H1 (cell line): Measurements from ENCODE around the gene MADD. TPM values are rescaled to one million over a fixed set of nuclear protein-coding genes. Genes with fewer than 3 reads are reported as not detected.

ENCODE experiments used
- CTCF ChIA-PET: fragments of 300-600 bp; sonication (Branson Sonifier 250); formaldehyde crosslinking; loops from one replicate; lab custom pipeline; 2021; ENCODE audit not compliant: partially characterized antibody; lab: Charles Lee
- POLR2A ChIA-PET: fragments of 300-600 bp; sonication (Branson Sonifier 250); formaldehyde crosslinking; loops from one replicate; lab custom pipeline; 2021; ENCODE audit warnings: inconsistent platforms; ENCODE audit not compliant: partially characterized antibody; lab: Charles Lee
- DNase-seq, 2 experiments: peaks; one replicate each; pipeline versions ENCODE4 v3.0.0 to v3.0.0-alpha.2; 2010 to 2022; ENCODE audit warnings: low spot score in 2 of 2, low read depth in 1 of 2, mixed read lengths in 1 of 2
- FAIRE-seq: peaks from 2 replicates; lab custom pipeline; 2011; peaks lifted over from hg19 to GRCh38; lab: Jason Lieb, UNC
- H2AFZ ChIP-seq: 2 replicates; pipeline ENCODE4 v1.8.1; 2012; ENCODE audit warnings: low read length, inconsistent platforms
- H2AK5ac ChIP-seq: 2 replicates; pipeline ENCODE4 v1.6.1; 2013; ENCODE audit warnings: low read depth, low read length
- H2BK120ac ChIP-seq: replicated peaks from 2 replicates; pipeline ENCODE3; 2013; ENCODE audit warnings: low read depth, low read length, inconsistent platforms
- H2BK12ac ChIP-seq: 2 replicates; pipeline ENCODE4 v1.6.1; 2013; ENCODE audit warnings: low read depth, low read length
- H2BK15ac ChIP-seq: 2 replicates; pipeline ENCODE4 v1.6.1; 2013; ENCODE audit warnings: low read length
- H2BK20ac ChIP-seq: 2 replicates; pipeline ENCODE4 v1.6.1; 2013; ENCODE audit warnings: low read length
- H2BK5ac ChIP-seq: 2 replicates; pipeline ENCODE4 v1.6.1; 2013; ENCODE audit warnings: low read depth, low read length
- H3K14ac ChIP-seq: 2 replicates; pipeline ENCODE4 v1.6.1; 2013; ENCODE audit warnings: inconsistent platforms; ENCODE audit not compliant: insufficient read length
- H3K18ac ChIP-seq: 2 replicates; pipeline ENCODE4 v1.6.1; 2013; ENCODE audit warnings: low read length; ENCODE audit errors: extremely low read depth
- H3K23ac ChIP-seq: 2 replicates; pipeline ENCODE4 v1.6.1; 2013; ENCODE audit warnings: inconsistent platforms; ENCODE audit not compliant: insufficient read length
- H3K23me2 ChIP-seq: 2 replicates; pipeline ENCODE4 v1.6.1; 2013; ENCODE audit warnings: low read depth, low read length
- H3K27ac ChIP-seq: 2 replicates; pipeline ENCODE4 v1.6.1; 2011; ENCODE audit warnings: low read depth, low read length, inconsistent platforms
- H3K27me3 ChIP-seq, 4 experiments: replicated peaks in 1 of 4; 1 replicate in 1 of 4; 2 replicates in 3 of 4; pipeline versions ENCODE4 v1.6.1 to v1.8.1; 2011 to 2013; ENCODE audit warnings: low read length in 3 of 4, mild to moderate bottlenecking in 3 of 4, inconsistent platforms in 2 of 4, mixed read lengths in 2 of 4, moderate library complexity in 1 of 4; ENCODE audit not compliant: control insufficient read depth in 3 of 4, insufficient read depth in 3 of 4; ENCODE audit errors: extremely low read depth in 1 of 4
- H3K36me3 ChIP-seq, 4 experiments: 2 replicates each; pipeline versions ENCODE4 v1.6.1 to v1.8.1; 2011 to 2013; ENCODE audit warnings: mild to moderate bottlenecking in 4 of 4, low read length in 3 of 4, moderate library complexity in 2 of 4, control low read depth in 1 of 4, inconsistent platforms in 1 of 4; ENCODE audit not compliant: insufficient read depth in 4 of 4, control insufficient read depth in 2 of 4
- H3K4ac ChIP-seq: replicated peaks from 2 replicates; pipeline ENCODE3; 2013; ENCODE audit warnings: low read length, low read depth, mixed read lengths, inconsistent platforms; ENCODE audit not compliant: insufficient read length
- H3K4me1 ChIP-seq, 4 experiments: replicated peaks in 1 of 4; 1 replicate in 1 of 4; 2 replicates in 3 of 4; pipeline versions ENCODE4 v1.6.1 to v1.8.1; 2011 to 2013; ENCODE audit warnings: low read length in 3 of 4, inconsistent platforms in 2 of 4, mixed read lengths in 1 of 4; ENCODE audit not compliant: insufficient read depth in 4 of 4, control insufficient read depth in 3 of 4
- H3K4me2 ChIP-seq, 2 experiments: 2 replicates each; pipeline versions ENCODE4 v1.6.1 to v1.8.1; 2011 to 2013; ENCODE audit warnings: low read depth in 2 of 2, low read length in 2 of 2, control low read depth in 1 of 2, inconsistent platforms in 1 of 2, mild to moderate bottlenecking in 1 of 2; ENCODE audit not compliant: insufficient read depth in 1 of 2
- H3K4me3 ChIP-seq, 4 experiments: fragments of 200-600, 300-600 bp in 1 of 4; sonication (generic), shearing (Covaris generic), sonication (Bioruptor Twin) in 1 of 4; 2 replicates each; pipeline versions ENCODE4 v1.5.1 to v1.8.1; 2011 to 2016; ENCODE audit warnings: low read length in 4 of 4, low read depth in 3 of 4, control low read depth in 2 of 4, inconsistent platforms in 2 of 4, mild to moderate bottlenecking in 2 of 4, mixed read lengths in 1 of 4, moderate library complexity in 1 of 4; ENCODE audit not compliant: insufficient read depth in 2 of 4; ENCODE audit errors: extremely low read depth in 1 of 4
- H3K56ac ChIP-seq: replicated peaks from 2 replicates; pipeline ENCODE3; 2013; ENCODE audit warnings: low read depth, mild to moderate bottlenecking, mixed read lengths, low read length, inconsistent platforms; ENCODE audit not compliant: insufficient read length
- H3K79me1 ChIP-seq: 2 replicates; pipeline ENCODE4 v1.6.1; 2013; ENCODE audit warnings: low read depth, low read length, control low read depth
- H3K79me2 ChIP-seq, 2 experiments: 2 replicates each; pipeline versions ENCODE4 v1.6.1 to v1.8.1; 2012 to 2013; ENCODE audit warnings: low read length in 2 of 2, mild to moderate bottlenecking in 2 of 2, inconsistent platforms in 1 of 2; ENCODE audit not compliant: insufficient read depth in 2 of 2, control insufficient read depth in 1 of 2
- H3K9ac ChIP-seq, 4 experiments: replicated peaks in 1 of 4; 1 replicate in 1 of 4; 2 replicates in 3 of 4; pipeline versions ENCODE4 v1.6.1 to v1.8.1; 2011 to 2013; ENCODE audit warnings: low read depth in 3 of 4, low read length in 3 of 4, control low read depth in 2 of 4, mild to moderate bottlenecking in 2 of 4, moderate library complexity in 2 of 4, inconsistent platforms in 1 of 4; ENCODE audit errors: extremely low read depth in 1 of 4
- H3K9me3 ChIP-seq, 2 experiments: 2 replicates each; pipeline versions ENCODE4 v1.6.1 to v1.8.1; 2012 to 2013; ENCODE audit warnings: mild to moderate bottlenecking in 2 of 2, moderate library complexity in 2 of 2, control low read depth in 1 of 2, inconsistent platforms in 1 of 2, low read depth in 1 of 2, low read length in 1 of 2, mixed read lengths in 1 of 2; ENCODE audit not compliant: insufficient read depth in 2 of 2
- H4K20me1 ChIP-seq, 2 experiments: replicated peaks in 1 of 2; 2 replicates each; pipeline versions ENCODE3 to v1.8.1; 2011 to 2013; ENCODE audit warnings: inconsistent platforms in 2 of 2, low read length in 2 of 2, mild to moderate bottlenecking in 1 of 2; ENCODE audit not compliant: insufficient read depth in 2 of 2, control insufficient read depth in 1 of 2
- H4K5ac ChIP-seq: 2 replicates; pipeline ENCODE4 v1.6.1; 2013; ENCODE audit warnings: low read length, low read depth, mixed read lengths, inconsistent platforms; ENCODE audit not compliant: insufficient read length
- H4K8ac ChIP-seq: 2 replicates; pipeline ENCODE4 v1.8.0; 2013; ENCODE audit warnings: mild to moderate bottlenecking, moderate library complexity, low read length, inconsistent platforms; ENCODE audit not compliant: insufficient read depth; ENCODE audit errors: extremely low read depth
- H4K91ac ChIP-seq: replicated peaks from 2 replicates; pipeline ENCODE3; 2013; ENCODE audit warnings: low read length, mixed read lengths, inconsistent platforms; ENCODE audit not compliant: insufficient read length
- GABPA ChIP-seq: IDR thresholded peaks from 2 replicates; pipeline ENCODE4 v1.6.1; 2011; ENCODE audit warnings: mild to moderate bottlenecking, low read length, moderate library complexity, borderline replicate concordance; ENCODE audit not compliant: insufficient read depth
- GTF2F1 ChIP-seq: IDR thresholded peaks from 2 replicates; pipeline ENCODE4 v1.6.1; 2012; ENCODE audit warnings: low read depth, low read length, improper control_type of control experiment, borderline replicate concordance
- PHF8 ChIP-seq: fragments of 200-600 bp; sonication (generic); conservative IDR thresholded peaks from 2 replicates; pipeline ENCODE4 v1.7.1; 2012; ENCODE audit warnings: low read depth, mild to moderate bottlenecking, inconsistent platforms, low read length, moderate library complexity
- RBBP5 ChIP-seq: IDR thresholded peaks from 2 replicates; pipeline ENCODE4 v1.7.1; 2012; ENCODE audit warnings: low read depth, mild to moderate bottlenecking, inconsistent platforms, low read length, moderate library complexity, borderline replicate concordance
- SAP30 ChIP-seq: fragments of 300-600 bp; sonication (generic); IDR thresholded peaks from 2 replicates; pipeline ENCODE4 v1.7.1; 2012; ENCODE audit warnings: low read length, moderate library complexity, mild to moderate bottlenecking, inconsistent platforms; ENCODE audit not compliant: insufficient read depth, insufficient replicate concordance
- SRF ChIP-seq: IDR thresholded peaks from 2 replicates; pipeline ENCODE4 v1.6.1; 2011; ENCODE audit warnings: mild to moderate bottlenecking, low read depth, low read length, moderate library complexity
- TEAD4 ChIP-seq: IDR thresholded peaks from 2 replicates; pipeline ENCODE4 v1.6.1; 2012; ENCODE audit warnings: low read depth, low read length, inconsistent platforms, mixed read lengths
- WGBS, 2 experiments: shearing (Covaris generic) in 1 of 2; methylation state at CpG; one replicate each; pipeline versions ENCODE4 v1.1.6 to v1.1.7; 2013 to 2015; ENCODE audit warnings: low lambda C conversion rate in 2 of 2, mixed read lengths in 2 of 2, inconsistent platforms in 1 of 2, low coverage in 1 of 2, missing lambda C conversion rate in 1 of 2; ENCODE audit not compliant: insufficient replicate concordance in 2 of 2, insufficient coverage in 1 of 2, insufficient read length in 1 of 2; ENCODE audit errors: extremely low coverage in 1 of 2, missing lambda C conversion rate in 1 of 2; 5-methylcytosine and 5-hydroxymethylcytosine counted together
- polyA plus RNA-seq, 7 experiments: library from polyadenylated mRNA; depleted of rRNA in 3 of 7; stranded (reverse) in 5 of 7; unstranded in 2 of 7; fragments of >200 nt in 5 of 7; fragments of 200-250 nt in 2 of 7; gene quantifications; 1 replicate in 5 of 7; 2 replicates in 1 of 7; 4 replicates in 1 of 7; pipeline versions ENCODE4 v1.2.1 to v1.2.3, GENCODE V29; 2011 to 2013; ENCODE audit warnings: missing spikeins in 2 of 7, mixed read lengths in 2 of 7
- total RNA-seq: library from RNA; stranded (reverse); fragmentation: NEBNext Ultra II Directional; extraction: Animal tissue kit (Norgen Biotek cat#: 25700); gene quantifications from 2 replicates; pipeline ENCODE4 v1.2.1, GENCODE V29; 2021
- TF ChIP-seq, protein P1 (sequence below): IDR thresholded peaks from 2 replicates; pipeline ENCODE4 v1.6.1; 2011; ENCODE audit warnings: low read length, improper control_type of control experiment

The MADD gene
- total and polyA plus RNA-seq, 2 of the 8 experiments (the other 6 are each of a cell fraction or from before 2014, with no cell fraction given) = 32.5 to 45.4 TPM

DNA sequence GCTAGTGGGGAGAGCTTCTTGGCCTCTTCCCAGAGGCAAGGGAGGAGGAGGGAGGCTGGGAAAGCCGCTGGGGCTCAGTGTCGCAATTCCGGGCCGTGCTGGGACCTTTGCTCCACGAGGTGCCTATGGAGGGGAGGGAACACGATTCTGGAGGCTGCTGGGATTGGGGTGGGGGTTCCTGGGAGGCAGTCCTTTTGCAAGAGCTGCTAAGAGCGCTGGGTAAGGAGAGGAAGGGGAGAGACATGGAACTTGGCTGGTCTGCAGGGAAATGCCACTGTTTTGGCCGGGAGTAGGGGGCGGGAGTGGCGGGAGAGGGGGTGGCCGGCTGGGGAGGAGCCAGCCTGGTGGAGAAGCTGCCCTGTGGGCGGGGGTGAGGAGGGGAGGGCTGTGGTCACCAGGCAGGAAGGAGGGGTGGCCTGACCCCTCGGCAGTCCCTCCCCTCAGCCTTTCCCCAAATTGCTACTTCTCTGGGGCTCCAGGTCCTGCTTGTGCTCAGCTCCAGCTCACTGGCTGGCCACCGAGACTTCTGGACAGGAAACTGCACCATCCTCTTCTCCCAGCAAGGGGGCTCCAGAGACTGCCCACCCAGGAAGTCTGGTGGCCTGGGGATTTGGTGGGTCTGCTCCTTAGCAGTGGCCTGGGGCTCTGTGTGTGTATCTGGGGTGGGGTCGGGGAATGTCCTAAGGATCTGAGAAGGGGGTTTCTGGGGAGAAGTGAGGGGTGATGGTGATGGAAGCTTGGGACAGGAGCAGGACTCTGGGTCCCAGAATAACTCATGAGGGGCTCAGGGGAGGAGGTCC, 12.2 kb upstream of the MADD start, which contains the start of gene NR1H3:
TSS of gene NR1H3 (plus strand) at position 480 of the 800 bp plus-strand sequence. CDS start 1,221 bp downstream, outside the sequence.
- Histone ChIP-seq H4K20me1 (no peaks in the 10 kb centered on the region), H3K79me1 (no peaks in the 10 kb centered on the region), H3K56ac (peak within 1 kb of the TSS; percentile 63), H3K27me3 (no peaks in the 10 kb centered on the region), H3K9me3 (no peaks in the 10 kb centered on the region), H3K27ac (peak within 1 kb of the TSS; percentile 67; the same call in 1 of the 2 replicates), H3K36me3 (no peaks in the 10 kb centered on the region; a peak in 1 of 8 replicates), H2BK5ac (peak within 1 kb of the TSS; percentile 73; the same call in 1 of the 2 replicates), H3K4me2 (peak within 1 kb of the TSS; percentile 58 to 65), H3K4me1 (peaks cover 2 to 18% (median 9%) of the 10 kb centered on the region in 4 experiments), H3K14ac (no peak within 1 kb of the TSS), H3K4me3 (peak within 1 kb of the TSS in 3 of 4 experiments; percentile 29 to 51 (median 32); a peak in 4 of 8 replicates), H3K9ac (peak within 1 kb of the TSS in 2 of 4 experiments; percentile 22 to 23; a peak in 4 of 7 replicates), H3K79me2 (no peaks in the 10 kb centered on the region), H4K5ac (peak within 1 kb of the TSS; percentile 81), H2AK5ac (peak within 1 kb of the TSS; percentile 58; the same call in 1 of the 2 replicates), H4K8ac (peak within 1 kb of the TSS; percentile 86), H3K18ac (peak within 1 kb of the TSS; percentile 78), H2BK20ac (no peak within 1 kb of the TSS), H3K23me2 (peaks cover 3% of the 10 kb centered on the region), H2BK120ac (peak within 1 kb of the TSS; percentile 2), H2AFZ (no peak within 1 kb of the TSS), H3K4ac (no peak within 1 kb of the TSS), H2BK12ac (peak within 1 kb of the TSS; percentile 75; the same call in 1 of the 2 replicates), H3K23ac (no peak within 1 kb of the TSS), H2BK15ac (peak within 1 kb of the TSS; percentile 72; the same call in 1 of the 2 replicates), H4K91ac (peak within 1 kb of the TSS; percentile 68)
- peak in 1 of 2 experiments; percentile 78 for DNase-seq
- WGBS, 2 experiments = 15% methylated on average over 10 of the region's 15 CpGs; no CpG with 5 or more reads in 1 of the 2 experiments
- no peak for FAIRE-seq
- ChIA-PET POLR2A (interaction anchor here (0.8 to 7.1 kb wide), 11 partner anchors 9 to 80 kb away, joined by 3 to 47 read pairs (median 12); partner anchors contain the start of genes ACP2, ARFGAP2, DDB2 and MADD), CTCF (interaction anchor here (0.7 to 7.1 kb wide), 22 partner anchors 10 to 115 kb away, joined by 3 to 127 read pairs (median 9); partner anchors contain the start of genes ACP2, ARFGAP2, DDB2 and MADD)
- no peak for TF ChIP-seq RBBP5
- no peak for TF ChIP-seq SAP30
- TF ChIP-seq SRF = no peak
- TF ChIP-seq GTF2F1 = no peak
- no peak for TF ChIP-seq TEAD4
- TF ChIP-seq, protein P1, sequence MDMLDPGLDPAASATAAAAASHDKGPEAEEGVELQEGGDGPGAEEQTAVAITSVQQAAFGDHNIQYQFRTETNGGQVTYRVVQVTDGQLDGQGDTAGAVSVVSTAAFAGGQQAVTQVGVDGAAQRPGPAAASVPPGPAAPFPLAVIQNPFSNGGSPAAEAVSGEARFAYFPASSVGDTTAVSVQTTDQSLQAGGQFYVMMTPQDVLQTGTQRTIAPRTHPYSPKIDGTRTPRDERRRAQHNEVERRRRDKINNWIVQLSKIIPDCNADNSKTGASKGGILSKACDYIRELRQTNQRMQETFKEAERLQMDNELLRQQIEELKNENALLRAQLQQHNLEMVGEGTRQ = no peak
- 0 out of 2 replicates have a peak, but pooled peaks have one; percentile 26 for TF ChIP-seq PHF8
- TF ChIP-seq GABPA = no peak
